Middle frontal gyrus (tissue), 1 donor: ENCODE data around the gene LMF1.
"Not testable (repeated sequence)": the region's sequence is repeated elsewhere in the genome, so short reads cannot be mapped to it uniquely, and the experiment has no call there.

Source experiments
- DNase-seq: peaks from one replicate; pipeline ENCODE4 v3.0.0-alpha.2; 2015; ENCODE audit warnings: low spot score; ENCODE audit errors: extremely low spot score

Gene LMF1

DNA sequence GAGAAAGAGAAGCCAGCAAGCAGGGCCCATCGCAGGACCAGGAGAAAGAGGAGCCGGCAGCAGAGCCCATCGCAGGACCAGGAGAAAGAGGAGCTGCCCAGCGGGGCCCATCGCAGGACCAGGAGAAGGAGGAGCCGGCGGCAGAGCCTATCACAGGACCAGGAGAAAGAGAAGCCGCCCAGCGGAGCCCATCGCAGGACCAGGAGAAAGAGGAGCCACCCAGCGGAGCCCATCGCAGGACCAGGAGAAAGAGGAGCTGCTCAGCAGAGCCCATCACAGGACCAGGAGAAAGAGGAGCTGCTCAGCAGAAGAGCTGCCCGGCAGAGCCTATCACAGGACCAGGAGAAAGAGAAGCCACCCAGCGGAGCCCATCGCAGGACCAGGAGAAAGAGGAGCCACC is 88.1 kb downstream of the LMF1 start:
- not testable (repeated sequence) for DNase-seq

- no peak for DNase-seq
These were observed 88.5 kb downstream of the LMF1 start for GRCh38 chr16:882256-882655.

GRCh38 chr16:881219-882097 is 89.3 kb downstream of the LMF1 start:
- DNase-seq = no peak

DNA sequence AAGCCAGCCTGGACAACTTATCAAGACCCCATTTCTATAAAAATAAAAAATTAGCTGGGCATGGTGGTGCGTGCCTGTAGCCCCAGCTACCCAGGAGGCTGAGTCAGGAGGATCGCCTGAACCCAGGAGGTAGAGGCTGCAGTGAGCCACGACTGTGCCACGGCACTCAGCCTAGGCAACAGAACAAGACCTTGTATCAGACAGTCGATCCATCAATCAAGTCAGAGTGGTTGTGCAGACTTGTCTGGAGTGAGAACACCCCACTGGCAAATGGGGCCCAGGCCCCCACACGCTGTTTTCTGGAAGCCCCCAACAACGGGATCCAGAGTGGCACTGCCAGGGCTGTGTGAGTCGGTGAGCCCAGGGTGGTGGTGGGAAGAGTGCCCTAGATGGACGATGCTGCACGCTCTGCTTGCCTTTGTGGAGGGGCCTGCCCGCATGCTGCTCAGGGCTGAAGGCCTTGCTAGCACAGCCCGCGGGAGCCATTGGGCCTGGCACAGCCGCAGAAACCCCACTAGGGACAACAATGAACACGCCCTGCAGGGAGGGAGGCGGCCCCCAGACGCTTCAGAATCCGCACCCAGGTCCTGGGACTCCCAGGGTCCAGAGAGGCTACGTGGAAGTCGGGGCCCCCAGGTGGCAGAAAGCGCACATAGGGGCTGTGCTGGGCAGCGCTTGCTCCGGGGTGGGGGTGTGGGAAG is 90.2 kb downstream of the LMF1 start:
- no peak for DNase-seq

DNA sequence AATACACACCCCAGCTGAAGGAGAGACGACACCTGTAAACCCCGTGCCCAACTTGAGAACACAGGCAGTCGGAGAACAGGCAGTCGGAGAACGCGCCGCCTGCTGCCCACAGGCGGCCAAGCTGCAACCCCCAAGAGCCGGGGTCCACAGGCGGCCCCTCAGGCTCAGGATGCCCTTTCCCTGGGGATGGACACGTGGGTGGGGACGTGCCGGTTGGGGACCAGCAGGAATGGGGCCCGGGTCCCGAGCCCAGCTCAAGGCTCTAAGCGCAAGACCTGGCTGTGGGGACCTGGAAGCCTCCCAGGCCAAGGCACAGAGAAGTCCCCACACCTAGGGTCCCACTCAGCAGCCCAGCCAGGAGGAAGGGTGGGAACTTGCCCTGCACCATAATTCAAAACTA is 90.8 kb downstream of the LMF1 start:
- DNase-seq = no peak

GRCh38 chr16:879461-879861 is 91.3 kb downstream of the LMF1 start:
- DNase-seq = no peak

GRCh38 chr16:878886-879285 is 91.9 kb downstream of the LMF1 start:
- DNase-seq = no peak

DNA sequence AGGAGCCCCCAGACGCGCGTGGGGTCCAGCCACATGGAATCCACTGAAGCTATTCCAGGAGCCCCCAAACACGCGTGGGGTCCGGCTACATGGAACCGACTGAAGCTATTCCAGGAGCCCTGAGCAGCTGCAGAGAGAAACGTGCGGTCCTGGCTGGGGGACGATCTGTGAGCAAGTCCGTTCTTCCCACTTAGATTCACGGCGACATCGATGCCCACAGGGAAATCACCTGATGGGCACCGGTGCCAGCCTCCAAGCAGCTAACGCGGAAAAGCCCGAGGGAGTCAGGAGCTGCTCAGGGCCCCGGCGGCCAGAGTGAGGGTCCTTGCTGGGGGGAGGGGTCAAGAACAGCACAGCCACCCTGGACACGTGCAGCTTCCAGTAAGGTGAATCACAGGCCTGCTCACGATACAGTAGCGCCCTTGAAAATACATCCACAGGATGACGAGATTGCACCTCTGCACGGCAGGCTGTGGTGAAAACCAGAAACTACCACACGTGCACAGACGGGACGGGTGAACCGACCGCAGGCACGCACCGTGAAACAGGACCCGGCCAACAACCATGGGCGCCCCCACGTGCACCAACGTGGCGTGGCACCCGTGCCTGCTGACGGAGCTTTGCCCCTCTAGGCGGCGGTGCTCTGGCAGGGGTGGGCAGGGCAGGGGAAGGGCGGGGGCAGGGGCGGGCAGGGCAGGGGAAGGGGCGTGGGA is 92.6 kb downstream of the LMF1 start:
- no peak for DNase-seq

GRCh38 chr16:877242-878071 is 93.3 kb downstream of the LMF1 start:
- no peak for DNase-seq

DNA sequence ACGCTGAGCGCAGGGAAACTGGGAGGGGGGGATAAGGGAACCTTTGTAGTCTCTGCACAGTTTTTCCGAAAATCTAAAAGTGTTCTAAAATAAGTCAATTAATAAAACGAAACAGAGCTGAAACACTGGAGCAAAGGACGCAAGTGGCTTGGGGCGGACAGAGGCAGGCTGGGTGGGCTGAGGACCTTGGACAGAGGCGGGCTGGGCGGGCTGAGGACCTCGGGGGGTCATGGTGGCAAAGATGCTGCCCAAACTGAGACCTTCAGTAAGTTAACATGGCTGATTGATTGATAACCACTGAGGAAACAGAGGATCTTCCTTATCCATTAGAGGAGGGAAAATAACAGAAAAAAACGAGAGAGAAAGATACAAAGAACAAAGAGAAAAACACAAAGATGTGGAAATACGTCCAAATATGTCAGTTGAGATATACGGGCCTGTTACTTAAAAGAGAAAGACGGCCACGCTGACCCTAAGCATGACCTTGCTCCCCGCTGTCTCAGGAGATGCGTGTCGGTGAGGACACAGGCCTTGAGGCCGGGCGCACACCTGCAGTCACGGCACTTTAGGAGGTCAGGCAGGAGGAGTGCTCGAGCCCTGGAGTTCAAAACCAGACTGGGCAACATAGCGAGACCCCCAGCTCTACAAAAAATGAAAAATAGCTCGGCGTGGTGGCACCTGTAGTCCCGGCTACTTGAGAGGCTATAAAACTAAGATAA is 94.1 kb downstream of the LMF1 start:
- DNase-seq = no peak

- DNase-seq = no peak
These were observed 94.8 kb downstream of the LMF1 start for GRCh38 chr16:876041-876335.

DNA sequence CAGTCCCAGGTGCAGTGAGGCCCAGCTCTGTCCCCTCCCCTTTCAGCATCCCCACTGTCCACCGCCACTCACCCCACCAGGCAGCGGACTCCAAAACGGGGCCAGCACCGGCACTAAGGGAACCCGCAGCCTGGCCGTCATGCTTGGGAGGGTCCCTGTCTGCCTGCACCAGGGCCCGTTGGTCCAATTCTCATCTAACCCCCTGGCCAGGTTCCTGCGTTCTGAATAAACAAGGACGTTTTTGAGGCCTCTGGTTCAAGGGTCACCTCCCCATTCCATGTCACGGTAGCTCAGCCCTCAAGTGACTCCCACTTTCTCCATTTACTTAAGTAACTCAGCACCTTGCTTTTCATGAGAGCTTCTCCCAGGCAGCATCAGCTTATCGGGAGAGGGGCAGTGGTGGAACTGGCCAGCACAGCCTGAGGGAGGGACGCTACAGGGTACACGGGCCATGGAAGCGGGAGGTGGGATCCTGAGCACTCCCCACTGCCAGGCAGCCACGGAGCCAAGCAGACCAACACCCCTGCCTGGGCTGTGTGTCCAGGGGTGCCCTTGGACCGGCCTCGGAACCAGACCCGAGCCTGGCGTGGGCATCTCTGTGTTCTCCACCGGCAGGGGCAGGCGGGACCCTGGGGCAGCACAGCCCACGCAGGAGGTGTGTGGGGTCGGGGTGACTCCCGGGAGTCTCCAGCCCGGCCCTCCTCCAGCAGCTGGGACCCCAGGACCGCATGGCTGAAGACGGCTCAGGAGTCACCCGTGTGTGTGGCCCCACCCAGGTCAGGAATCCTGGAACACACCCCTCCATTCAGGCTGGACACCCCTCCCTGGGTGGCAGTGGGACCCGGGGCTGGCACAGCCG is 95.4 kb downstream of the LMF1 start:
- DNase-seq = no peak

GRCh38 chr16:874366-875181 is 96.2 kb downstream of the LMF1 start:
- no peak for DNase-seq

DNA sequence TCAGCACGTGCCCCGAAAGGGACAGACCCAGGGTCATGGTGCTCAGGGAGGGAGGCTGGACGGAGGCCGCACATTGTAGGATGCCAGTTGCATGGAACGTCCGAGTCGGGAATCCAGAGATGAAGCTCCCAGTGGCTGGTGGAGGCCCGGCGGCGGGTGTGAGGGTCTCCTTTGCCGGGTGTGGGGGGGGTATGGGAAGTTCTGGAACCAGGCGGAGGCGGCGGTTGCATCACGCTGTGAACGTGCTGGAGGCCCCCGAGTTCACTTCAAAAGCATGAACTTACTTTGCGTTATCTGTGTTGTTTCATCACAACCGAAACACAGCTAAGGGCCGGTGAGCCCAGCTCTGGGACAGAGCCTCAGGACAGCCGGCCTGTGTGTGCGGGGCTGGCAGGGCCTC is 96.9 kb downstream of the LMF1 start:
- no peak for DNase-seq

GRCh38 chr16:873243-873661 is 97.5 kb downstream of the LMF1 start:
- no peak for DNase-seq

GRCh38 chr16:872436-873242 is 98.1 kb downstream of the LMF1 start:
- DNase-seq = no peak

DNA sequence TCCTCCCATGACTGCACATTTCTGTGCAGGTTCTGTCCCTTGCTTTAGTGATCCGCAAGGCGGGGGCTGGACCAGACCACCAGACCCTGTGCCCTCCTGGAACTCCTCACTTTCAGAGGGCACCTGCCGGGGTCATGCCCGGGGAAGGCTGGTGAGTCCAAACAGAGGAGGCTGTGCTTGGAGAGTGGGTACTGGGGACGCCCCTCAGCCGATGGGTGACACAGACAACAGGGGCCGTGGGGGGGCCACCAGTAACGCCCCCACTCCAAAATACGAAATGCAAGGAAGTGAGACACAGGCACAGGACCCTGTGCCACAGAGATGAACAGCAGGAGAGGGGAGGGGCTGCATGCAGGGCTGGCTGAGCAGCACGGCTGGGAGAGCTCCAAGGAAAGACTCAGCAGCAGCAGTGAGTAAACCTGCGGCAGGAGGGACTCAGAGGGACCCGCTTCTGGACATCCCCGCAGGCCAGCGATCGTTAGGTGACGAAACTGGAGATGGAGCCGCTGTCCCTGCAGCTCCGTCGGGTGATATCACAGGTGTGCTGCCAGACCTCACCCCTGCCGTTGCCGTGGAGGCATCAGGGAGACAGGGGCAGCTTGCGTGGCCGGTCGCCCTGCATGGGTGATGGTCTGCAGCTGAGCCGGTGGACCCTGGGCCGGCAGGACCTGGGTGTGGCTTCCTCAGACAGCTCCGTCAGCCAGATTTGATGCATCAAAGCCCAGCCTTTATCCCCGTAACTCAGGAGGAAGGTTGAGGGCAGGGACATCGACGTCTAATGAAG is 99.0 kb downstream of the LMF1 start:
- DNase-seq = no peak
